Inflammatory macrophage treated with lipopolysaccharide for 1 hour (primary cell): ENCODE data around the gene SCYL2.
"Not testable (repeated sequence)": the region's sequence is repeated elsewhere in the genome, so short reads cannot be mapped to it uniquely, and the experiment has no call there.

Source experiments
- DNase-seq, 2 donors: peaks; one replicate each; pipeline ENCODE4 v3.0.0-alpha.2; 2020 to 2022

SCYL2 gene

GRCh38 chr12:100265107-100265506, 1.9 kb upstream of the SCYL2 start:
- DNase-seq: not testable (repeated sequence)

GRCh38 chr12:100265732-100266584, 1.0 kb upstream of the SCYL2 start:
- DNase-seq: no peak

- DNase-seq: peak in 1 of 2 donors; percentile 88
Observed at GRCh38 chr12:100266585-100266834, 467 bp upstream of the SCYL2 start.

- peak; percentile 18 to 25 for DNase-seq
Observed at GRCh38 chr12:100267603-100268281, 765 bp downstream of the SCYL2 start.

- peak; percentile 18 to 26 for DNase-seq
Observed at GRCh38 chr12:100268835-100269564, 2.0 kb downstream of the SCYL2 start.

GRCh38 chr12:100273782-100274181, 6.8 kb downstream of the SCYL2 start:
- DNase-seq: no peak

- no peak for DNase-seq
Observed at GRCh38 chr12:100274291-100274690, 7.3 kb downstream of the SCYL2 start.

- DNase-seq: no peak
Observed at GRCh38 chr12:100279159-100279558, 12.2 kb downstream of the SCYL2 start.

- no peak for DNase-seq
Observed at GRCh38 chr12:100279607-100280244, 12.7 kb downstream of the SCYL2 start.

- DNase-seq: not testable (repeated sequence)
Observed at GRCh38 chr12:100284556-100284955, 17.6 kb downstream of the SCYL2 start.

GRCh38 chr12:100289038-100289437, 22.1 kb downstream of the SCYL2 start:
- DNase-seq: no peak

GRCh38 chr12:100290016-100290415, 23.0 kb downstream of the SCYL2 start:
- DNase-seq: no peak

GRCh38 chr12:100293017-100293416, 26.0 kb downstream of the SCYL2 start:
- DNase-seq: no peak

- DNase-seq: not testable (repeated sequence)
Observed at GRCh38 chr12:100294366-100294765, 27.4 kb downstream of the SCYL2 start.

- DNase-seq: no peak
Observed at GRCh38 chr12:100295764-100296555, 29.0 kb downstream of the SCYL2 start.

- no peak for DNase-seq
Observed at GRCh38 chr12:100302081-100302480, 35.1 kb downstream of the SCYL2 start.

GRCh38 chr12:100303831-100304230, 36.9 kb downstream of the SCYL2 start:
- no peak for DNase-seq

- DNase-seq: not testable (repeated sequence)
Observed at GRCh38 chr12:100304334-100304733, 37.4 kb downstream of the SCYL2 start.

GRCh38 chr12:100308138-100308537, 41.2 kb downstream of the SCYL2 start:
- not testable (repeated sequence) for DNase-seq

- no peak for DNase-seq
Observed at GRCh38 chr12:100311317-100311716, 44.3 kb downstream of the SCYL2 start.

GRCh38 chr12:100317371-100317770, 50.4 kb downstream of the SCYL2 start:
- DNase-seq: no peak

- DNase-seq: no peak
Observed at GRCh38 chr12:100324498-100324897, 57.5 kb downstream of the SCYL2 start.
